GM21737 (cell line): ENCODE results near the gene TRIM67.

ENCODE experiments used
- ATAC-seq: cut with Tn5 transposase; IDR thresholded peaks from one replicate; pipeline ENCODE4 v1.9.1; 2021; ENCODE audit warnings: mild to moderate bottlenecking, moderate library complexity; ENCODE audit not compliant: unreplicated experiment

Gene TRIM67

DNA sequence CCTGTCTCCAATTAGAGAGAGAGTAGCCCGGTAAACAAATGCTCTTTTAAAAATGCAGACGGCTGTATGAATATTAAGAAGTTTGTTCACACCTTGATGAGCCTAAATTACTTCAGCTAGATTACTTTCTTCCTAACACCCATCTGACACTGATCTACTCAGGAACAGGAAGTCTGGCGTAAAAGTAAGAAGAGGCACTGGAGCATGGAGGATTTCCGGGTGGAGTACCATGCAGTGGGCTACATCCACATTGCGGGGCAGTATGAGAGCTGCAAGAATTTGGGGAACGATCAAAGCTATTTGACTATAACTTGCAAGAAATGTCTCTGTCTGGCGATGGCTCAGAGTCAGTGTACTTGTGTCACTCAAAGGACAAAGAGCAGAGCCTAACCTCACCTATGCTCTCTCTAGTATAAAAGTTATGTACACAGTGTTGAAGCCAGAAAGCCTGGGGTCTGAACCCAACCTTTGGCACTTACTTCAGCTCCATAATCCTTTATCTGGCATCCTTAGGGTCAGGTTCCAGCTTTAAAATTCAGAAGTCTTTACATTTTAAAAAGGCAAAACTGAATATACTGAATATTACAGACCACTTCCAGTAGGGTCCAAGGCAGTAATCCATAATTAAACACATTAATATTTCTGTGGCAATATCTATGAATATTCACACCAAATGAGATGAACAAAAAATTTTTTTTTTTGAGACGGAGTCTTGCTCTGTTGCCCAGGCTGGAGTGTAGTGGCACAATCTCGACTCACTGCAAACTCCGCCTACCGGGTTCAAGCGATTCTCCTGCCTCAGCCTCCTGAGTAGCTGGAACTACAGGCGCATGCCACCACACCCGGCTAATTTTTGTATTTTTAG, 71.2 kb downstream of the TRIM67 start:
- ATAC-seq = peak; percentile 64

DNA sequence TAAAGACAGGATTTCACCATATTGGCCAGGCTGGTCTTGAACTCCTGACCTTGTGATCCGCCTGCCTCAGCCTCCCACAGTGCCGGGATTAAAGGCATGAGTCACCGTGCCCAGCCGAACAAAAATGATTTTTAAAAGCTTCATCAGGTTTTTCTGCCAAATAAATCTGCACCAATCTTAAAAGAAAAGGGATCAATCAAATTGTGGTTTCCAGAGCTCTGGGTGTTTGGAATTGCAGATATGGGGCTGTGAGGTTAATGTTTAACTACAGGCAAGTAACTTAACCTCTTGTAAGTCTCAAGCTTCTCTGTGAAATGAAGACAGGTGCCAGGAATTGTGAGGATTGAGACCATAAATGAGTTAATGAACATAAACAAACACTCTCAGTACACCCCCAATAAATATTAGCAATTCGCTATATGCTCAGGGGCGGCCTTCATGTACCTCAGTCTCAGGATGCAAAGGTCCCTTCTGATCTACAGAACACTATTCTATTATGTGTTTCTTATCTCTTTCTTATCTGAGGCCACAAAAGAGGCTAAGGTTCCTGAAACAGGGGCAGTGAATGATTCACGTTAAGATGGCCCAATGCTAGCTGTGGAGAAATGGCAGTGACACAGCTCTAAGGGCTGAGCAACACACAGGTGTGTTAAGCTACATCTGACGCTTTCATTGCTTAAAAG, 72.0 kb downstream of the TRIM67 start:
- ATAC-seq = no peak

- ATAC-seq = no peak
Measured at GRCh38 chr1:231234506-231234905, 72.6 kb downstream of the TRIM67 start.

DNA sequence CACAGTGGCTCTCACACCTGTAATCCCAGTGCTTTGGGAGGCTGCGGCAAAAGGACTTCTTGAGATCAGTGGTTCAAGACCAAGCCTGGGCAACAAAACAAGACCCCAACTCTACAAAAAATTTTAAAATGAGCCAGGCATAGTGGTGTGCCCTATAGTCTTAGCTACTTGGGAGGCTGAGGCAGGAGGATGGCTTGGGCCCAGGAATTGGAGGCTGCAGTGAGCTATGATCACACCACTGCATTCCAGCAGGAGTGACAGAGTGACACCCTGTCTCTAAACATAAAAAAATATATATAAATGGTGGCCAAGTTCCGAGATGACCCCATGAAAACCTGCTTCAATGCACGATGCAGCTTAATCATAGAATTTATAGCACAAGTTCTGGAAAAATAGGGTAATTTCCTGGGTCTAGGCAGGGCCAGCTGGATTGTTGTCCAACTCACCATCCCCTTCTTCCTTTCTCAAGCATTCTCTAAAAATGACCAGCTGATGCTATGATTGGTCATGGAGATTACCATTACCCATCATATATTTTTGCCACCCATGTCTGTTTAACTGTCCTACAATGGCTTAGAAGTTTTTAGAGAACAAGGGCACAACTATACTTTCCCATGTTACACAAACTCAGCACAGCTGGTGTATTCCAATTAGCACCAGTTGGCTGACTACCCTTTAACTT, 73.8 kb downstream of the TRIM67 start:
- no peak for ATAC-seq

DNA sequence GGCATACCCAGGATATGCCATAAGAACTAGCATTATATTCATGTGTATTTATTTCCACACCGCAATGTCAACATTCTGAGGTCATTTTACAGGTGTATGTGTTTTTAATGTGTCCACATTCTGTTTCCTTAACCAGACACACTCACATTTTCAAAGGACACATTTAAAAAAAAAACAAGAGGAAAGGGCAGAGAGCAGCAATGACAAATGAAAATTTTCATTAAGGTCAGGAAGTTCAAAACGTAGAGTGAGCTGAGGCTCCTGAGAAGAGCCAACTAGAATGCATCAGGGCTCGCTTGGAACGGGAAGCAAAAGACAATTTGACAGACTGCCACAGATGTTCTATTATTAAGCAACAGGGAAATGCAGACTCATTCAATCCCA, 74.3 kb downstream of the TRIM67 start:
- ATAC-seq = no peak

DNA sequence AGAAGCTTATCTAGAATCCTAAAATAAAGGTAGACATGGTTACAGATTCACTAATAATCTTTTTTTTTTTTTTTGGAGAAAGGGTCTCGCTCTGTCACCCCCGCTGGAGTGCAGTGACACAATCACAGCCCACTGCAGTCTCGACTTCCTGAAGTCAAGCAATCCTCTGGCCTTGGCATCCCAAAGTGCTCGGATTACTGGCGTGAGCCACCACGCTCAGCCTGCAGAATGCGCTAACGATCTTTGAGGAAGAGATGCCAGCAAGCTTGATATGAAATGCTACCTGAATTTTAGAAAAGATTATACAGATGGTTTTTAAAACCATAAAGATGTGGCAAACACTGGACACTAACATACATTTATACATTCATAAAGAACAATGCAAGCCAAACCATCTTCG, 75.1 kb downstream of the TRIM67 start:
- ATAC-seq = no peak

GRCh38 chr1:231238298-231238697, 76.4 kb downstream of the TRIM67 start:
- no peak for ATAC-seq

- ATAC-seq = no peak
Measured at GRCh38 chr1:231240531-231240882, 78.6 kb downstream of the TRIM67 start.

DNA sequence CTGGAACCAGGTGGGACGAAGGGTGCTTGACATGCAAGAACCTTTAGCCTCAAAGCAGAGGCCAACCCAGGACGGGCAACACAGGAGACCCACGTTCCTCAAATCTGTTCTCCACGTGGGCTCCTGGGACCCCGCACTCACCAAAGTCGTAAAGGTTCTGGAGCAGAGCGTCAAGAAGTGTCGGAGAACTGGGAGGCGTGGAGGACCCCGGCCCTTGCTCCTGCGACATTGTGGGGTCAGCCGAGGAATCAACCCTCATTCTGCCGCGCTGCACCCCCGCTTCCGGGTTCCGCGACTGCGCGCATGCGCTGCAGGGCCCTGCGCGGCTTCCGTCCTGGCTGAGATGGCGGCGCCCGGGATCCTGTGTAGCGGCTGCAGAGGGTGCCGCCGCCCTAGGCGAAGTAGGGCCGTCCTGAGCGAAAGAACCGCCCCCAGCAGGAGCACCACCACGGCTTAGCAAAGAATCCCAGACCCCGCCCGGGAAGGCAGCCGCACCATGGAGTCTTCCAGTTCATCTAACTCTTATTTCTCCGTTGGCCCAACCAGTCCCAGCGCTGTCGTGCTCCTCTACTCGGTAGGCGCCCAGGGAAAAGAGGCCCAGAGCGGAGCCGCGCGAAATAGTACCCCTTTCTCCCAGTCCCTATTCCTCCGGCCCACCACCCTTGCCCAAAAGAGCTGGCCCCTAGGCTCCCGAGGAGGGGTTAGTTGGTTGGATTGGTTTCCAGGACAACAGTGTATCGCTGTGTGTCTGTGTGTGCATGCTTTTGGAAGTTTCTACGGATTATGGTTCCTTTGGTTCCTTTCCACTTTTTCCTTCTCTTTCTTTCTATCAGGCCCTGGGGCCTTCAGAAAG, 79.3 kb downstream of the TRIM67 start, which contains the start of gene GNPAT:
Gene GNPAT (plus strand): TSS at position 330 of the 853 bp plus-strand sequence. CDS start 167 bp downstream, at position 497.
- ATAC-seq = peak; percentile 92

GRCh38 chr1:231241750-231242149, 79.9 kb downstream of the TRIM67 start:
- no peak for ATAC-seq

GRCh38 chr1:231242516-231243198, 80.8 kb downstream of the TRIM67 start:
- ATAC-seq = no peak

GRCh38 chr1:231248778-231249177, 86.9 kb downstream of the TRIM67 start:
- no peak for ATAC-seq

DNA sequence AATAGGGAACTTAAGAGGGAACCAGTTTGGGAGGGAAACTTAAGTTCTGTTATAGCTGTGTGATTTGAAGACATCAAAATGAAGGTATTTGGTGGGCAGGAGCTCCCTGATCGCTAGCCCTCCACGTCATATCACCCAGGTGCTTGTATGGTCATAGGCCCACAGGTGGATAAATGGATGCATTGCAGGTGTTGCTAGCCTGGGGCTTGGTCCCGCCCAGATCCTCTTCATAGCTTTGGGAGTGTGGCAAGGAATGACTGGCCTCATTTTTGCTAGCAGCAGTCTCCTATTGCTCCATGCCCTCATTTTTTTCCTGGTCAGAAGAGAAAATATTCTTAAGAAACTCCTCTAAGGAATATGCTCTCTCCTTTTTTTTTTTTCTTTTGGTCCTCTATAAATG, 90.5 kb downstream of the TRIM67 start:
- no peak for ATAC-seq

GRCh38 chr1:231260351-231260750, 98.5 kb downstream of the TRIM67 start:
- no peak for ATAC-seq

GRCh38 chr1:231264642-231265041, 102.8 kb downstream of the TRIM67 start:
- ATAC-seq = no peak

- ATAC-seq = no peak
Measured at GRCh38 chr1:231265379-231265778, 103.5 kb downstream of the TRIM67 start.

GRCh38 chr1:231266811-231267322, 105.0 kb downstream of the TRIM67 start:
- no peak for ATAC-seq
